Nephron progenitor cell (in vitro differentiated cells): Measurements from ENCODE around the gene DIS3L2.

ENCODE experiments used
- DNase-seq: peaks from one replicate; pipeline ENCODE4 v3.0.0; 2021
- H3K27ac Mint-ChIP-seq: 2 replicates; pipeline ENCODE4 v1.8.0; 2021; ENCODE audit warnings: mild to moderate bottlenecking, moderate library complexity, mixed read lengths
- H3K27me3 Mint-ChIP-seq: 2 replicates; pipeline ENCODE4 v1.8.0; 2021; ENCODE audit warnings: mild to moderate bottlenecking, low read depth, mixed read lengths; ENCODE audit not compliant: poor library complexity
- H3K36me3 Mint-ChIP-seq: 2 replicates; pipeline ENCODE4 v1.8.0; 2021; ENCODE audit warnings: low read depth, mixed read lengths
- H3K4me1 Mint-ChIP-seq: 2 replicates; pipeline ENCODE4 v1.8.0; 2021; ENCODE audit warnings: mixed read lengths
- H3K4me3 Mint-ChIP-seq: 2 replicates; pipeline ENCODE4 v1.8.0; 2021; ENCODE audit warnings: mild to moderate bottlenecking, moderate library complexity, mixed read lengths
- H3K9me3 Mint-ChIP-seq: 2 replicates; pipeline ENCODE4 v1.8.0; 2021; ENCODE audit warnings: mild to moderate bottlenecking, moderate library complexity, mixed read lengths
- TF ChIP-seq, protein P1 (sequence below): fragments of 200-600 bp; sonication (generic); IDR thresholded peaks from 2 replicates; pipeline ENCODE4 v1.5.0; 2021; ENCODE audit warnings: antibody characterized with exemption

The DIS3L2 gene

DNA sequence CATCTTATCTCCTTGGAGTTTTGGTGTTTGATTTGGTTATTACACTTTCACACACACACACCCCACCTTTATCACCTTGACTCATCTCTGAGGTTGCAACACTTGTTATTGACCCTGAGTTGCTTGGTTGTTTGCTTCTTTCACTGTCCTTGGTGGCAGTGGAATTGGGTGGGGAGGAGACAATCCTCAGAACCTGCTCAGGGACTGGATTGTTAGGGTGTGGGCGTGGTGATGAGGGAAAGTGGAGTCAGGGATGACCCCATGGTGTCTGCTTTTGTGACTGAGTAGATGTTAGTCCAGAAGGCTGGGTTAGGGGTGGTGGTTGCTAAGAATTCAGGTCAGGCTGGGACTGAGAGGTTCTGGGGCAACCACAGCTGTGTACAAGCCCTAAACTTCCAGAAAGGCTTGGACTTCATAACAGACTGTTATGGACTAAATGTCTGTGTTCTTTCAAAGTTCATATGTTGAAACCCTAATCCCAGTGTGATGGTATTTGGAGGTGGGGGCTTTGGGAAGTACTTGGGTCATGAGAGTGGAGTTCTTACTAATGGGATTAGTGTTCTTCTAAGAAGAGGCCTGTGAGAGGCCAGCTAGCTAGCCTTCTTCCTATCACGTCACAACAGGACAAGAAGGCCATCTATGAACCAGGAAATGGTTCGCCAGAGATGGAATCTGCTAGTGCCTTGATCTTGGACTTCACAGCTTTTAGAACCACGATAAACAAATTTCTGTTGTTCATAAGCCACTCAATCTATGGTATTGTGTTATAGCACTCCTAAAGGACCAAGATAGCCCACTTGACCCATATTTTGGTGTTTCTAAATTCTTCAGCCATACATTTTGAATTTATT, 3.4 kb upstream of the DIS3L2 start:
- Mint-ChIP-seq H3K4me1 (peaks cover 19% of the 10 kb centered on the region), H3K27ac (no peak overlapping the region), H3K36me3 (peaks cover 6% of the 10 kb centered on the region), H3K4me3 (no peak overlapping the region), H3K27me3 (peaks cover 22% of the 10 kb centered on the region), H3K9me3 (peaks cover 4% of the 10 kb centered on the region)
- no peak for DNase-seq
- TF ChIP-seq, protein P1, sequence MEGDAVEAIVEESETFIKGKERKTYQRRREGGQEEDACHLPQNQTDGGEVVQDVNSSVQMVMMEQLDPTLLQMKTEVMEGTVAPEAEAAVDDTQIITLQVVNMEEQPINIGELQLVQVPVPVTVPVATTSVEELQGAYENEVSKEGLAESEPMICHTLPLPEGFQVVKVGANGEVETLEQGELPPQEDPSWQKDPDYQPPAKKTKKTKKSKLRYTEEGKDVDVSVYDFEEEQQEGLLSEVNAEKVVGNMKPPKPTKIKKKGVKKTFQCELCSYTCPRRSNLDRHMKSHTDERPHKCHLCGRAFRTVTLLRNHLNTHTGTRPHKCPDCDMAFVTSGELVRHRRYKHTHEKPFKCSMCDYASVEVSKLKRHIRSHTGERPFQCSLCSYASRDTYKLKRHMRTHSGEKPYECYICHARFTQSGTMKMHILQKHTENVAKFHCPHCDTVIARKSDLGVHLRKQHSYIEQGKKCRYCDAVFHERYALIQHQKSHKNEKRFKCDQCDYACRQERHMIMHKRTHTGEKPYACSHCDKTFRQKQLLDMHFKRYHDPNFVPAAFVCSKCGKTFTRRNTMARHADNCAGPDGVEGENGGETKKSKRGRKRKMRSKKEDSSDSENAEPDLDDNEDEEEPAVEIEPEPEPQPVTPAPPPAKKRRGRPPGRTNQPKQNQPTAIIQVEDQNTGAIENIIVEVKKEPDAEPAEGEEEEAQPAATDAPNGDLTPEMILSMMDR: no peak

DNA sequence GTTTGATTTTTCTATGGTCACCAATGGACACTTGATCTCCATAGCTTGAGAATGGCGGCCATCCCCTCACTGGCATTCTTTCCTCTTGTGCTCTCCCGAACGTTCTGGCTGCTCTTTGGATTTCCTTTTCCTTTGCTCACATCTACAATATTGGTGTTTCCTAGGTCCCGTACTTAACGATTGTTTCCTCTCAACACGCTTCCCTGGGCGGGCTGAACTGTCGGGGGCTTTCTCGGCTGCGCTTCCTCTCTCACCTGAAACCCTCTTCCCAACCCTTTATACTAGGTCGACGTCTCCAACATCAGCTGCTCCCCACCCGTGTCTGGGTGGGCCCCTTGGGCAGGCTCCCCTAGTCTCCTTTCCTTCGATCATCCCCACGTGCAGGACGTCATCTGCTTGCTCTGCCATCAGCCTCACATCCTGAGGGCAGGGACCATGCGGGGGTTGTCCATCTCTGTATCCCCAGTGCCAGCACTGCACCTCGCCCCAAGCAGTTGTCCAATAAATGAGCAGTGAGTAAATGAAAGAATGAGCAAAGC, 634 bp upstream of the DIS3L2 start:
- no peak for DNase-seq
- H3K27ac Mint-ChIP-seq: peak overlapping the region; percentile 47
- H3K9me3 Mint-ChIP-seq: peaks cover 4% of the 10 kb centered on the region
- peaks cover 18% of the 10 kb centered on the region for H3K27me3 Mint-ChIP-seq
- H3K4me1 Mint-ChIP-seq: peaks cover 22% of the 10 kb centered on the region
- peaks cover 6% of the 10 kb centered on the region for H3K36me3 Mint-ChIP-seq
- TF ChIP-seq, protein P1: no peak
- H3K4me3 Mint-ChIP-seq: peak overlapping the region; percentile 89

DNA sequence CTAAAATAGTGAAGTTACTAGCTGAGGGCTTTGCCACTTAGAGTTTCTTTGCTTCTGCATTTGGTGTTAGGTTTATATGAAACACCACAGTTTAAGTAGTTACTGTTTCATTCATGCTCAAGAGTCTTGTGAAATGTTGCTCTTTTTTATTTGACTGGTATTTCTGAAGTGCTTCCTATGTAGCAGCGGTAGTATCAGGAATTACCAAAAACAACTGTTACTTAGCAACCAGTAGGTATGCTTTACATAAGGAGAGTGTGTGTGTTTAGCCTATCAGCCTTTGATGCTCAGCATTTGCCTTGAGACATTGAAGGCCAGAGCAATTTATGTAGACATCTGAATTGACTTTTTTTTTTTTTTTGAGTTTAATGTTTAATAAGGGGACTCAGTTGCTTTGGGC, 3.6 kb downstream of the DIS3L2 start:
- TF ChIP-seq, protein P1: no peak
- Mint-ChIP-seq H3K4me3 (no peak overlapping the region), H3K9me3 (peaks cover 34% of the 10 kb centered on the region), H3K27me3 (peaks cover 7% of the 10 kb centered on the region), H3K36me3 (peaks cover 32% of the 10 kb centered on the region), H3K27ac (no peak overlapping the region), H3K4me1 (peaks cover 22% of the 10 kb centered on the region)
- DNase-seq: no peak

DNA sequence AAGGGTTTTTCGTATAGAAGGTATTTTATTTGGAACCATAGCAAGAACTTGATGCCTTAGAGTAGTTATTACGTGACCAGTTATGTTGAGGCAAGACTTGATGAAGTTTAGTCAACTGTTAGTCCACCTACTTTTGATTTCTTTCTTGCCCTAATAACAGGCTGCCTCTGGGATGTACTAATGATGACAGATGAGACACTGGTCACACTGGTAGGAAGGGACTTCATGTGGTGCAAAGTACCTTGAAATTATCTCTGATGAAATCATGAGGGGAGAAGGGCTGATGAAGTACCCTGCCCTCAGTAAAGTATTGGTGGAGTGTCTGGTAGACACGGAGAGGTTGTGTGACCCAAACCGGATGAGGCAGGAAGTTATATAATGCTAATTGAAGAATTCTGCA, 5.4 kb downstream of the DIS3L2 start:
- H3K9me3 Mint-ChIP-seq: peaks cover 41% of the 10 kb centered on the region
- DNase-seq: no peak
- peaks cover 13% of the 10 kb centered on the region for H3K4me1 Mint-ChIP-seq
- H3K27ac Mint-ChIP-seq: no peak overlapping the region
- H3K4me3 Mint-ChIP-seq: no peak overlapping the region
- peaks cover 7% of the 10 kb centered on the region for H3K27me3 Mint-ChIP-seq
- TF ChIP-seq, protein P1: no peak
- H3K36me3 Mint-ChIP-seq: peaks cover 37% of the 10 kb centered on the region

DNA sequence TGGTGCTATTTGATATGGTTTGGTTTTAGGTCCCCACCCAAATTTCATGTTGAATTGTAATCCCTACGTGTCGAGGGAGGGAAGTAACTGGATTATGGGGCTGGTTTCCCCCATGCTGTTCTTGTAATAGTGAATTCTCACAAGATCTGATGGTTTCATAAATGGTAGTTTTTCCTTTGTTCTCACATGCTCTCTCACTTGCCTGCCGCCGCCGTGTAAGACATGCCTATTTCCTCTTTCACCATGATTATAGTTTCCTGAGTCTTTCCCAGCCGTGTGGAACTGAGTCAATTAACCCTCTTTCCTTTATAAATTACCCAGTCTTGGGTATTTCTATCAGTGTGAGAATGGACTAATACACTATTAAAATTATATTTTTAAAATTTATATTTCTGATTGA, 7.3 kb downstream of the DIS3L2 start:
- TF ChIP-seq, protein P1: no peak
- no peak overlapping the region for H3K27ac Mint-ChIP-seq
- peaks cover 44% of the 10 kb centered on the region for H3K36me3 Mint-ChIP-seq
- no peaks in the 10 kb centered on the region for H3K4me1 Mint-ChIP-seq
- H3K9me3 Mint-ChIP-seq: peaks cover 41% of the 10 kb centered on the region
- no peak overlapping the region for H3K4me3 Mint-ChIP-seq
- H3K27me3 Mint-ChIP-seq: peaks cover 2% of the 10 kb centered on the region
- DNase-seq: no peak
